Type B pancreatic cell (in vitro differentiated cells): ENCODE measurements around the gene ANGEL2. TPM values are rescaled to one million over a fixed set of nuclear protein-coding genes. Genes with fewer than 3 reads are reported as not detected.

Experiments
- DNase-seq: peaks from one replicate; pipeline ENCODE4 v3.0.0; 2021; ENCODE audit warnings: mixed read lengths; ENCODE audit not compliant: unreplicated experiment; ENCODE audit errors: extremely low spot score
- H3K27ac Mint-ChIP-seq: 2 replicates; pipeline ENCODE4 v1.8.0; 2021; ENCODE audit warnings: mild to moderate bottlenecking, mixed read lengths
- H3K27me3 Mint-ChIP-seq: 2 replicates; pipeline ENCODE4 v1.8.0; 2021; ENCODE audit warnings: mixed read lengths
- H3K36me3 Mint-ChIP-seq: 2 replicates; pipeline ENCODE4 v1.8.0; 2021; ENCODE audit warnings: mixed read lengths
- H3K4me1 Mint-ChIP-seq: one replicate; pipeline ENCODE4 v1.8.0; 2021; ENCODE audit warnings: mixed read lengths; ENCODE audit not compliant: unreplicated experiment
- H3K4me3 Mint-ChIP-seq: 2 replicates; pipeline ENCODE4 v1.8.0; 2021; ENCODE audit warnings: mild to moderate bottlenecking, mixed read lengths
- H3K9me3 Mint-ChIP-seq: 2 replicates; pipeline ENCODE4 v1.8.0; 2021; ENCODE audit warnings: mixed read lengths
- total RNA-seq: library from RNA; stranded (reverse); gene quantifications from 2 replicates; pipeline ENCODE4 v1.2.1, GENCODE V29; 2021; ENCODE audit warnings: low replicate concordance
- TF ChIP-seq, protein P1 (sequence below): fragments of 200-600 bp; sonication (generic); conservative IDR thresholded peaks from 2 replicates; pipeline ENCODE4 v1.5.0; 2021; ENCODE audit warnings: antibody characterized with exemption, mild to moderate bottlenecking

The ANGEL2 gene
- total RNA-seq, 1 donor from 2014 or later: 36.0 TPM

DNA sequence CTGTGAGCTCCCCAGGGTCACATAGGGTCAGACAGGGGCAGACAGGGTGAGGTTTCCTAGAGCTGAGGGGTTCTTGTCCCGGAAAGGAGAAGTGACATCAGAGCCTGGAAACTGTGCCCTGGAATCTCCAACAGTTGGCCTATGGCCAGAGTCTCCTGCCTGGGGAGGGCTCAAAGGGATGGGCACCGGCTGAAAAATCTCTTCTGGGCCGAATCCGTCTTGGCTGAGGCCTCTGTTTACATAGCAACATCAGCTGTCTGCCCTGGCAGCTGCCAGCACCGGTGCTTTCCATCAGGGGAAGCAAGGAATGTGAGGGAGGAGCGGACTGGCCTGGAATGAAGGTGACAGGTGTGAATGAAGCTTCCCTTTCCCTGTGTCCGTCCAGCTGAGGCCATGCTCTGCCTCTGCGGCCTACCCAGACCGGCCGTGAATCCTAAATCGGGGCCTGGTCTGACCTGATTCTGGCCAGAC is 34.6 kb downstream of the ANGEL2 start:
- no peak overlapping the region for H3K27ac Mint-ChIP-seq
- TF ChIP-seq, protein P1, sequence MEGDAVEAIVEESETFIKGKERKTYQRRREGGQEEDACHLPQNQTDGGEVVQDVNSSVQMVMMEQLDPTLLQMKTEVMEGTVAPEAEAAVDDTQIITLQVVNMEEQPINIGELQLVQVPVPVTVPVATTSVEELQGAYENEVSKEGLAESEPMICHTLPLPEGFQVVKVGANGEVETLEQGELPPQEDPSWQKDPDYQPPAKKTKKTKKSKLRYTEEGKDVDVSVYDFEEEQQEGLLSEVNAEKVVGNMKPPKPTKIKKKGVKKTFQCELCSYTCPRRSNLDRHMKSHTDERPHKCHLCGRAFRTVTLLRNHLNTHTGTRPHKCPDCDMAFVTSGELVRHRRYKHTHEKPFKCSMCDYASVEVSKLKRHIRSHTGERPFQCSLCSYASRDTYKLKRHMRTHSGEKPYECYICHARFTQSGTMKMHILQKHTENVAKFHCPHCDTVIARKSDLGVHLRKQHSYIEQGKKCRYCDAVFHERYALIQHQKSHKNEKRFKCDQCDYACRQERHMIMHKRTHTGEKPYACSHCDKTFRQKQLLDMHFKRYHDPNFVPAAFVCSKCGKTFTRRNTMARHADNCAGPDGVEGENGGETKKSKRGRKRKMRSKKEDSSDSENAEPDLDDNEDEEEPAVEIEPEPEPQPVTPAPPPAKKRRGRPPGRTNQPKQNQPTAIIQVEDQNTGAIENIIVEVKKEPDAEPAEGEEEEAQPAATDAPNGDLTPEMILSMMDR: no peak
- H3K4me1 Mint-ChIP-seq: peaks cover 24% of the 10 kb centered on the region
- H3K9me3 Mint-ChIP-seq: no peaks in the 10 kb centered on the region
- no peak overlapping the region for H3K4me3 Mint-ChIP-seq
- peaks cover 10% of the 10 kb centered on the region for H3K36me3 Mint-ChIP-seq
- no peaks in the 10 kb centered on the region for H3K27me3 Mint-ChIP-seq
- DNase-seq: no peak

DNA sequence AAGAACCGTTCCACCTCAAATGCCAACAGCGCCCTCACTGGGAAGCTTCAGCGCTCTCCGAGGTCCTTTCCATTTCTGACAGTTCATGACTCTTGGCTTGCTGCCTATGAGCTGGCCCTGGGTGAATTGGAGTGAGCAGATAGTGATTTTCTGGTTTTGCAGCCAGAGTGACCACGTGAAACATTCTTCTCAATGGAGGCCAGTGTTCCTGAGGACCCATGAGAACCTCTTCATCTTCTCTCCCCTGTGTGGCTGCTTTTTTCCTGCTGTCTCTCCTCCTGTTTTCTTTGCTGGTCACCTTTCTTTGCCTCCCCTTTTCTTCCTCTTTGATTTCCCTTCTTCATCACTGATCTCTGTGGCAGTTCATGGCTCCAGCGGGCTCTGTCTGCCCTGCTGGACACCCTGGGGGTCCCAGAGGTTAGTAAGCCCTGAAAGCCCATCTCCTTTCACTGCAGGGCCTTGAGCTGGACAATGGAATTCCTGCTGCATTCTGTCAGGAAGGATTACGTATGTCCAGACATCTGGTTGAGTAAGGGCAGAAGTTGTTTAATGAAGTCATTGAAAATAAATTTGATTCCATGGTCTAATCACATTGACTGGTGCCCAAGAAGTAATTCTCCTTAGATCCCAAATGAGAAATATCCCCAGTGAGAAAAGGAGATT is 35.4 kb downstream of the ANGEL2 start:
- H3K9me3 Mint-ChIP-seq: no peaks in the 10 kb centered on the region
- no peaks in the 10 kb centered on the region for H3K27me3 Mint-ChIP-seq
- TF ChIP-seq, protein P1: no peak
- H3K4me3 Mint-ChIP-seq: no peak overlapping the region
- H3K36me3 Mint-ChIP-seq: peaks cover 17% of the 10 kb centered on the region
- H3K27ac Mint-ChIP-seq: peak overlapping the region; percentile 39
- H3K4me1 Mint-ChIP-seq: peaks cover 29% of the 10 kb centered on the region
- no peak for DNase-seq

DNA sequence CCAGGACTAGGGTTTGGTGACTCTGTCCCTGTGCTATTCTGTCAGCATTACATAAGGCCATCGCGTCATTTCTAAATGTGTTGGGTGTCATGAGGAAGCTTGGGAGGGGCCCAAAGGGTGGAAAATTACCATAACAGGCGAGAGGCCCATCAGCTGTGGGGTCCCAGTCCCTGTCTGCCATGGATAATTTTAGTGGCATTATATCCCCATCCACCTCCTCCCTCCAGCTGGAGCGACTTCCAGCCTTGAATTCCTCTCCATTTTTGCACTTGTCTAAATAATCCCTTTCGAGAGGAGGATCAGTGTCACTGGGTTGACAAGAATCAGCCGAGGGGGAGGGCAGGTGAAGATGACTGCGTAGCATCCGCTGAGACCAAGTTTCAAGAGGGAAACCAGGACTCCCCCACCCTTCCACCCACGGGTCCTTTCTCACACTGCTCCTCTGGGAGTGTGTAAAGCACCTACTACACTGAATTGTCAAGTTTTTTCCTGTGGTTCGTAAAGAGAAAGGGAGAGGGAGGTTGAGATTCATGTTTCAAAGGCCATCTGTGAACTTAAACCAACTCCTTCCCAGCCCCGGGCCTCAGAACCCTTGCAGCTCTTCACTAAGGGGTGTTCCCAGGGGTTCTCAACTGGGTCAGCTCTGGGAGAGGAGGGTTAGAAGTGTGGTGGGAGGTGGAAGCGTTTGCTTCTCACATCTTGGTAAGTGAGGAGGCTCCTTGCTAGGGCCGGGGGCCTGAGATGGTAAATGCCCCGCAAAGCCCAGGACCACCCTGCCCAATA is 36.1 kb downstream of the ANGEL2 start:
- TF ChIP-seq, protein P1: no peak
- Mint-ChIP-seq H3K27me3 (no peaks in the 10 kb centered on the region), H3K27ac (no peak overlapping the region), H3K36me3 (peaks cover 21% of the 10 kb centered on the region), H3K9me3 (no peaks in the 10 kb centered on the region), H3K4me3 (no peak overlapping the region), H3K4me1 (peaks cover 29% of the 10 kb centered on the region)
- DNase-seq: no peak

DNA sequence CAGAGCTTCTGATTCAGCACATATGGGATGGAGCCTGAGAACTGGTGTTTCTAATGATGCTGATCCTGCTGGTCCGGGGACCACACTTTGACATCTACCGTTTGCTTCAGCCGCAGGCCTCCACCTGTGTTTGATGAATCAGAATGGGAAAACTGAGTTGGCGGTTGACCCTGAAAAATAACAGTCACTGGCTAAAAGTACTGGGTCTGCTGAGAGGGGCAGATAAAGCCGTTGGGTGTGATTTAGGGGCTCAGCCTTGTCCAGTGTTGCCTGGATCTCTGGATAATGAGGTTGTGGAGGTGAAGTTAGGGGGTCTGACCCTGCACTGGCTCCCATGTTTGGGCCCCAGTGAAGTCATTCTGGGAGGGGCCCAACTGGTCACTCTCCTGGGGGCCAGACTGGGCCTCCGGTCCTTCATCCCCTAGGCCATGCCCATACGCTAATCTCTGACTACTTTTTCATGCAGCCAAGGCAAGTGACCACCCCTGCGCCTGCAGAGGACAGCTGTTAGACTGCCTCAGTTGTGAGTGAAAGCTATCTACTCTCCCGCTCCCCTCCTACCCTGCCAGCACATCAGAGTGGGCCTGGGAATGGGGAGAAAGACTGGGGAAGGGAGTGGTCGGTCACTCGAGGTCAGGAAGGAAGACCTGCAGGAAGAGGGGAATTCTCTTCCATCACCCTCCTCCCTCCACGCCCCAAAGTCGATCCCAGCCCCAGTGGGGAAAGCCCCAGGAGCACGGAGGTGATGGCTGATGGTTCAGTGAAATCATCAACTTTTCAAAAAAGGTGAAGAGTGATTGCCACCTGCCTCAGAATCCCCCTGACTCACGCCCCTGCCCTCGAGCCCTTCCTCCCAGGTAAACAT is 37.7 kb downstream of the ANGEL2 start:
- Mint-ChIP-seq H3K27me3 (no peaks in the 10 kb centered on the region), H3K4me1 (peaks cover 29% of the 10 kb centered on the region), H3K36me3 (peaks cover 21% of the 10 kb centered on the region), H3K4me3 (no peak overlapping the region), H3K27ac (no peak overlapping the region), H3K9me3 (no peaks in the 10 kb centered on the region)
- DNase-seq: no peak
- TF ChIP-seq, protein P1: no peak

DNA sequence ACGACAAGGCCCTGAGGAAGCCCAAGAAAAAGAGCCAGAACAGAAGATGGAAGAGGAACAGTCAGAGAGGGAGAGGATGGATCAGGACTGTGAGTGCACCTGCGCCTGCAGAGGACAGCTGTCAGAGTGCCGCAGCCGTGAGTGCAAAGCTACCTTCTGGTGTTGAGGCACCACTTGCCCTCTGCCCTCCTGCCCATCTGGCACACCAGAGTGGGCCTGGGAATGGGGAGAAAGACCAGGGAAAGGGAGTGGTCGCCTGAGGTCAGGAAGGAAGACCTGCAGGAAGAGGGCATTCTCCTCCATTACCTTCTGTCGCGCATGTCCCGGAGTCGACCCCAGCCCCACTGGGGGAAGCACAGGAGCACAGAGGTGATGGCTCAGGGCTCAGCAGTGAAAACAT is 39.1 kb downstream of the ANGEL2 start:
- no peaks in the 10 kb centered on the region for H3K27me3 Mint-ChIP-seq
- TF ChIP-seq, protein P1: no peak
- peaks cover 24% of the 10 kb centered on the region for H3K36me3 Mint-ChIP-seq
- no peak overlapping the region for H3K4me3 Mint-ChIP-seq
- no peak overlapping the region for H3K27ac Mint-ChIP-seq
- peaks cover 29% of the 10 kb centered on the region for H3K4me1 Mint-ChIP-seq
- no peak for DNase-seq
- no peaks in the 10 kb centered on the region for H3K9me3 Mint-ChIP-seq
